ENCODE measurements around the gene LTA4H.
"Not testable (repeated sequence)": the region's sequence is repeated elsewhere in the genome, so short reads cannot be mapped to it uniquely, and the experiment has no call there.

LTA4H gene

GRCh38 chr12:96035283-96036236, at the start of gene LTA4H:
TSS of gene LTA4H (minus strand) at chr12:96035587. CDS start at chr12:96035519, 68 bp downstream.
- Mint-ChIP-seq H3K36me3 (peaks cover 2% of the 10 kb centered on the region), H3K9me3 (ENCODE audit: low read depth) (no peaks in the 10 kb centered on the region), H3K4me3 (no peak within 1 kb of the TSS), H3K27me3 (no peaks in the 10 kb centered on the region), H3K4me1 (ENCODE audit: low read depth) (peaks cover 11% of the 10 kb centered on the region), H3K27ac (no peak within 1 kb of the TSS)

GRCh38 chr12:96084624-96085023, 49.2 kb upstream of the LTA4H start:
- Mint-ChIP-seq H3K36me3 (peaks cover 7% of the 10 kb centered on the region), H3K4me1 (ENCODE audit: low read depth) (no peaks in the 10 kb centered on the region), H3K4me3 (no peak overlapping the region), H3K9me3 (ENCODE audit: low read depth) (peaks cover 7% of the 10 kb centered on the region), H3K27ac (no peak overlapping the region), H3K27me3 (no peaks in the 10 kb centered on the region)

GRCh38 chr12:96083020-96083719, 47.8 kb upstream of the LTA4H start:
- no peak overlapping the region for H3K27ac Mint-ChIP-seq
- peaks cover 7% of the 10 kb centered on the region for H3K36me3 Mint-ChIP-seq
- peaks cover 7% of the 10 kb centered on the region for H3K9me3 Mint-ChIP-seq (ENCODE audit: low read depth)
- H3K4me3 Mint-ChIP-seq, result no peak overlapping the region
- H3K4me1 Mint-ChIP-seq (ENCODE audit: low read depth), result no peaks in the 10 kb centered on the region
- no peaks in the 10 kb centered on the region for H3K27me3 Mint-ChIP-seq

GRCh38 chr12:96081596-96081995, 46.2 kb upstream of the LTA4H start:
- Mint-ChIP-seq H3K4me1 (ENCODE audit: low read depth) (no peaks in the 10 kb centered on the region), H3K4me3 (no peak overlapping the region), H3K36me3 (peaks cover 7% of the 10 kb centered on the region), H3K27me3 (no peaks in the 10 kb centered on the region), H3K9me3 (ENCODE audit: low read depth) (peaks cover 7% of the 10 kb centered on the region), H3K27ac (no peak overlapping the region)

- H3K4me3 Mint-ChIP-seq, result no peak overlapping the region
- H3K9me3 Mint-ChIP-seq (ENCODE audit: low read depth), result no peaks in the 10 kb centered on the region
- H3K4me1 Mint-ChIP-seq (ENCODE audit: low read depth), result peaks cover 2% of the 10 kb centered on the region
- no peaks in the 10 kb centered on the region for H3K36me3 Mint-ChIP-seq
- H3K27me3 Mint-ChIP-seq, result no peaks in the 10 kb centered on the region
- H3K27ac Mint-ChIP-seq, result no peak overlapping the region
Observed at GRCh38 chr12:96078231-96079135, 43.1 kb upstream of the LTA4H start.

- Mint-ChIP-seq H3K4me3 (no peak overlapping the region), H3K27me3 (no peaks in the 10 kb centered on the region), H3K27ac (no peak overlapping the region), H3K9me3 (ENCODE audit: low read depth) (no peaks in the 10 kb centered on the region), H3K36me3 (no peaks in the 10 kb centered on the region), H3K4me1 (ENCODE audit: low read depth) (peaks cover 9% of the 10 kb centered on the region)
Observed at GRCh38 chr12:96077081-96077480, 41.7 kb upstream of the LTA4H start.

GRCh38 chr12:96075560-96075959, 40.2 kb upstream of the LTA4H start:
- H3K27ac Mint-ChIP-seq, result no peak overlapping the region
- H3K27me3 Mint-ChIP-seq, result no peaks in the 10 kb centered on the region
- peaks cover 16% of the 10 kb centered on the region for H3K4me1 Mint-ChIP-seq (ENCODE audit: low read depth)
- H3K9me3 Mint-ChIP-seq (ENCODE audit: low read depth), result no peaks in the 10 kb centered on the region
- H3K4me3 Mint-ChIP-seq, result no peak overlapping the region
- H3K36me3 Mint-ChIP-seq, result no peaks in the 10 kb centered on the region

GRCh38 chr12:96073346-96074330, 38.3 kb upstream of the LTA4H start:
- no peak overlapping the region for H3K4me3 Mint-ChIP-seq
- H3K9me3 Mint-ChIP-seq (ENCODE audit: low read depth), result no peaks in the 10 kb centered on the region
- H3K4me1 Mint-ChIP-seq (ENCODE audit: low read depth), result peaks cover 19% of the 10 kb centered on the region
- no peak overlapping the region for H3K27ac Mint-ChIP-seq
- no peaks in the 10 kb centered on the region for H3K36me3 Mint-ChIP-seq
- H3K27me3 Mint-ChIP-seq, result no peaks in the 10 kb centered on the region

GRCh38 chr12:96070670-96071279, 35.4 kb upstream of the LTA4H start:
- Mint-ChIP-seq H3K9me3 (ENCODE audit: low read depth) (no peaks in the 10 kb centered on the region), H3K27me3 (no peaks in the 10 kb centered on the region), H3K4me1 (ENCODE audit: low read depth) (peaks cover 19% of the 10 kb centered on the region), H3K27ac (no peak overlapping the region), H3K36me3 (no peaks in the 10 kb centered on the region), H3K4me3 (no peak overlapping the region)

- Mint-ChIP-seq H3K4me1 (ENCODE audit: low read depth) (peaks cover 19% of the 10 kb centered on the region), H3K36me3 (no peaks in the 10 kb centered on the region), H3K27ac (no peak overlapping the region), H3K27me3 (no peaks in the 10 kb centered on the region), H3K9me3 (ENCODE audit: low read depth) (no peaks in the 10 kb centered on the region), H3K4me3 (no peak overlapping the region)
Observed at GRCh38 chr12:96069511-96070231, 34.3 kb upstream of the LTA4H start.

- Mint-ChIP-seq H3K27me3 (no peaks in the 10 kb centered on the region), H3K9me3 (ENCODE audit: low read depth) (no peaks in the 10 kb centered on the region), H3K27ac (no peak overlapping the region), H3K4me3 (no peak overlapping the region), H3K36me3 (no peaks in the 10 kb centered on the region), H3K4me1 (ENCODE audit: low read depth) (peaks cover 27% of the 10 kb centered on the region)
Observed at GRCh38 chr12:96068636-96069035, 33.2 kb upstream of the LTA4H start.

- H3K4me3 Mint-ChIP-seq, result no peak overlapping the region
- peaks cover 27% of the 10 kb centered on the region for H3K4me1 Mint-ChIP-seq (ENCODE audit: low read depth)
- H3K36me3 Mint-ChIP-seq, result no peaks in the 10 kb centered on the region
- no peak overlapping the region for H3K27ac Mint-ChIP-seq
- no peaks in the 10 kb centered on the region for H3K27me3 Mint-ChIP-seq
- H3K9me3 Mint-ChIP-seq (ENCODE audit: low read depth), result no peaks in the 10 kb centered on the region
Observed at GRCh38 chr12:96068111-96068510, 32.7 kb upstream of the LTA4H start.

GRCh38 chr12:96065776-96066175, 30.4 kb upstream of the LTA4H start:
- H3K27me3 Mint-ChIP-seq; H3K36me3 Mint-ChIP-seq; H3K27ac Mint-ChIP-seq; H3K9me3 Mint-ChIP-seq (ENCODE audit: low read depth); H3K4me3 Mint-ChIP-seq: not testable (repeated sequence)
- peaks cover 26% of the 10 kb centered on the region for H3K4me1 Mint-ChIP-seq (ENCODE audit: low read depth)

Measured in activated naive CD8-positive, alpha-beta T cell (primary cell).